HL-60 (cell line): Measurements from ENCODE around the gene SH3BP5L.

Experiments
- CTCF ChIP-seq: IDR thresholded peaks from one replicate; pipeline ENCODE4 v1.5.1; 2011; ENCODE audit warnings: low read length, control low read depth, inconsistent platforms; ENCODE audit not compliant: insufficient read depth
- GABPA ChIP-seq: IDR thresholded peaks from 2 replicates; pipeline ENCODE4 v1.6.1; 2012; ENCODE audit warnings: low read depth
- POLR2AphosphoS5 ChIP-seq: IDR thresholded peaks from 2 replicates; pipeline ENCODE4 v1.6.1; 2012; ENCODE audit warnings: low read depth
- REST ChIP-seq: IDR thresholded peaks from 2 replicates; pipeline ENCODE4 v1.6.1; 2012; ENCODE audit warnings: low read depth; ENCODE audit not compliant: insufficient replicate concordance

DNA sequence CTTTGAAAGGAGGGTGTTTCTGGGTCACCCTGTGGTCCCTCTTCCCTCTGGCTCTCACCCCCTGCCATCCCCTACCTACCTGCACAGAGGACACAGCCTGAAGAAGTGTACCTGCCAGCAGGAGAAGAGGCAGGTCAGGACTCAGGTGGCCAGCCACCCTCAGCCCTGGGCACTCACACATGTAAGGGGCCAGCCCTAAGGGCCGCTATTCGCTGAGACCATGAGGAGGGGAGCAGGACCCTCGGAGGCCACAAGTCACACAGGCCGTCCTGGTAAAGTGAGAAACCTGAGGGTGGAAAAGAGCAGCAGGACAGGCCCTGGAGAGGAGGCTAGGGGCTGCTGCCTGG, 32.0 kb upstream of the SH3BP5L start:
- TF ChIP-seq CTCF (no peak), POLR2AphosphoS5 (no peak), REST (no peak), GABPA (no peak)
